IMR-90 (cell line): ENCODE measurements around the gene FBXW5. TPM values are rescaled to one million over a fixed set of nuclear protein-coding genes. Genes with fewer than 3 reads are reported as not detected.

Experiments
- ATAC-seq: fragments of 200-7000 bp; cut with Tn5 transposase; 2 replicates; pipeline ENCODE4 v1.9.1; 2020; ENCODE audit warnings: low read depth, mild to moderate bottlenecking, moderate library complexity
- BruUV-seq: library from RNA; stranded (reverse); fragments of 400-500 nt; replicated peaks from 2 replicates; lab custom pipeline; 2021; lab: Mats Ljungman, UMichigan
- CTCF ChIA-PET: fragments of 300-600 bp; formaldehyde crosslinking; extraction: SDS; loops from one replicate; lab custom pipeline; 2021; ENCODE audit warnings: antibody characterized with exemption; lab: Yijun Ruan, JAX
- POLR2A ChIA-PET: fragments of 300-600 bp; sonication (Branson Sonifier 250); formaldehyde crosslinking; loops from one replicate; lab custom pipeline; 2022; ENCODE audit warnings: antibody characterized with exemption; ENCODE audit not compliant: unreplicated experiment; lab: Charles Lee
- DNase-seq: peaks from one replicate; pipeline ENCODE4 v3.0.0; 2013
- H2AFZ ChIP-seq: replicated peaks from 2 replicates; pipeline ENCODE3; 2013; ENCODE audit warnings: low read length, mild to moderate bottlenecking; ENCODE audit not compliant: poor library complexity
- H2AK5ac ChIP-seq: 2 replicates; pipeline ENCODE4 v1.6.1; 2013; ENCODE audit warnings: low read depth, low read length, inconsistent platforms
- H2AK9ac ChIP-seq: replicated peaks from 2 replicates; pipeline ENCODE3; 2013; ENCODE audit warnings: mild to moderate bottlenecking, low read depth, low read length, moderate library complexity; ENCODE audit not compliant: poor library complexity
- H2BK120ac ChIP-seq: 2 replicates; pipeline ENCODE4 v1.6.1; 2013; ENCODE audit warnings: low read depth, low read length, inconsistent platforms
- H2BK15ac ChIP-seq: 3 replicates; pipeline ENCODE4 v1.6.1; 2013; ENCODE audit warnings: low read depth, low read length, inconsistent platforms
- H2BK20ac ChIP-seq: 2 replicates; pipeline ENCODE4 v1.6.1; 2013; ENCODE audit warnings: low read depth, mild to moderate bottlenecking, inconsistent platforms, low read length, moderate library complexity
- H2BK5ac ChIP-seq: 2 replicates; pipeline ENCODE4 v1.6.1; 2013; ENCODE audit warnings: mild to moderate bottlenecking, low read depth, low read length, inconsistent platforms; ENCODE audit not compliant: poor library complexity, severe bottlenecking
- H3K14ac ChIP-seq: replicated peaks from 2 replicates; pipeline ENCODE4 v1.6.1; 2013; ENCODE audit warnings: low read depth, low read length, inconsistent platforms
- H3K18ac ChIP-seq: 2 replicates; pipeline ENCODE4 v1.6.1; 2013; ENCODE audit warnings: low read depth, low read length, control low read depth
- H3K23ac ChIP-seq: 2 replicates; pipeline ENCODE4 v1.6.1; 2013; ENCODE audit warnings: low read depth, low read length, inconsistent platforms
- H3K27ac ChIP-seq: 2 replicates; pipeline ENCODE4 v1.5.1; 2013; ENCODE audit warnings: mild to moderate bottlenecking, control low read depth, low read length; ENCODE audit not compliant: insufficient read depth
- H3K27me3 ChIP-seq: 2 replicates; pipeline ENCODE4 v1.6.1; 2013; ENCODE audit warnings: low read length; ENCODE audit not compliant: control insufficient read depth, insufficient read depth
- H3K36me3 ChIP-seq: 2 replicates; pipeline ENCODE4 v1.6.1; 2013; ENCODE audit warnings: low read length, mixed read lengths; ENCODE audit not compliant: control insufficient read depth, insufficient read depth
- H3K4ac ChIP-seq: 2 replicates; pipeline ENCODE4 v1.6.1; 2013; ENCODE audit warnings: low read depth, low read length, inconsistent platforms
- H3K4me1 ChIP-seq: 2 replicates; pipeline ENCODE4 v1.6.1; 2013; ENCODE audit warnings: low read length, mixed read lengths; ENCODE audit not compliant: control insufficient read depth, insufficient read depth
- H3K4me2 ChIP-seq: 2 replicates; pipeline ENCODE4 v1.6.1; 2013; ENCODE audit warnings: low read depth, mild to moderate bottlenecking, control low read depth, low read length, moderate library complexity
- H3K4me3 ChIP-seq: 2 replicates; pipeline ENCODE4 v1.5.1; 2013; ENCODE audit warnings: low read depth, mild to moderate bottlenecking, control low read depth, low read length, moderate library complexity; ENCODE audit not compliant: insufficient read depth
- H3K56ac ChIP-seq: 2 replicates; pipeline ENCODE4 v1.6.1; 2013; ENCODE audit warnings: low read length, inconsistent platforms; ENCODE audit not compliant: insufficient read depth; ENCODE audit errors: extremely low read depth
- H3K79me1 ChIP-seq, 2 experiments: 2 replicates each; pipeline ENCODE4 v1.6.1; 2013; ENCODE audit warnings: low read length in 2 of 2, inconsistent platforms in 1 of 2, low read depth in 1 of 2
- H3K9ac ChIP-seq: 2 replicates; pipeline ENCODE4 v1.6.1; 2013; ENCODE audit warnings: low read depth, low read length, control low read depth
- H3K9me1 ChIP-seq: 2 replicates; pipeline ENCODE4 v1.6.1; 2013; ENCODE audit warnings: low read length, inconsistent platforms; ENCODE audit not compliant: insufficient read depth
- H3K9me3 ChIP-seq: 2 replicates; pipeline ENCODE4 v1.6.1; 2013; ENCODE audit warnings: low read length; ENCODE audit not compliant: control insufficient read depth, insufficient read depth
- H4K20me1 ChIP-seq: 2 replicates; pipeline ENCODE4 v1.6.1; 2013; ENCODE audit warnings: low read length, inconsistent platforms; ENCODE audit not compliant: insufficient read depth
- H4K5ac ChIP-seq: 2 replicates; pipeline ENCODE4 v1.6.1; 2013; ENCODE audit warnings: mild to moderate bottlenecking, low read depth, low read length, control low read depth
- H4K8ac ChIP-seq, 2 experiments: 2 replicates each; pipeline ENCODE4 v1.6.1; 2013; ENCODE audit warnings: low read depth in 2 of 2, low read length in 2 of 2, control low read depth in 1 of 2, inconsistent platforms in 1 of 2
- H4K91ac ChIP-seq: 2 replicates; pipeline ENCODE4 v1.6.1; 2013; ENCODE audit warnings: low read depth, low read length, inconsistent platforms; ENCODE audit not compliant: insufficient read depth
- BHLHE40 ChIP-seq: fragments of 150-350 bp; IDR thresholded peaks from 2 replicates; pipeline ENCODE4 v1.6.1; 2016; ENCODE audit warnings: mild to moderate bottlenecking, low read depth, low read length
- CEBPB ChIP-seq: IDR thresholded peaks from 2 replicates; pipeline ENCODE4 v1.6.1; 2012; ENCODE audit warnings: low read depth, low read length, improper control_type of control experiment
- CHD1 ChIP-seq: IDR thresholded peaks from 2 replicates; pipeline ENCODE4 v1.6.1; 2012; ENCODE audit warnings: low read depth, low read length, improper control_type of control experiment
- FOS ChIP-seq: fragments of 150-350 bp; IDR thresholded peaks from 2 replicates; pipeline ENCODE4 v1.6.1; 2016; ENCODE audit warnings: low read depth, low read length
- MAFK ChIP-seq: IDR thresholded peaks from 2 replicates; pipeline ENCODE4 v1.6.1; 2012; ENCODE audit warnings: low read depth, low read length, improper control_type of control experiment
- MAZ ChIP-seq: IDR thresholded peaks from 2 replicates; pipeline ENCODE4 v1.6.1; 2012; ENCODE audit warnings: low read depth, mild to moderate bottlenecking, low read length, improper control_type of control experiment, moderate library complexity, borderline replicate concordance
- MXI1 ChIP-seq: IDR thresholded peaks from 2 replicates; pipeline ENCODE4 v1.6.1; 2012; ENCODE audit warnings: low read depth, mild to moderate bottlenecking, low read length, moderate library complexity, borderline replicate concordance
- NFE2L2 ChIP-seq: fragments of 150-350 bp; IDR thresholded peaks from 2 replicates; pipeline ENCODE4 v1.6.1; 2016; ENCODE audit warnings: low read depth, mild to moderate bottlenecking, low read length
- POLR2A ChIP-seq: IDR thresholded peaks from 2 replicates; pipeline ENCODE4 v1.6.1; 2012; ENCODE audit warnings: mild to moderate bottlenecking, low read depth, low read length
- RAD21 ChIP-seq: IDR thresholded peaks from 2 replicates; pipeline ENCODE4 v1.6.1; 2012; ENCODE audit warnings: low read length, improper control_type of control experiment
- RCOR1 ChIP-seq: IDR thresholded peaks from 2 replicates; pipeline ENCODE4 v1.6.1; 2012; ENCODE audit warnings: mild to moderate bottlenecking, low read length, improper control_type of control experiment; ENCODE audit not compliant: insufficient replicate concordance
- RFX5 ChIP-seq: IDR thresholded peaks from 2 replicates; pipeline ENCODE4 v1.8.0; 2012; ENCODE audit warnings: low read depth, mild to moderate bottlenecking, low read length, moderate library complexity
- SMC3 ChIP-seq: fragments of 150-350 bp; IDR thresholded peaks from 2 replicates; pipeline ENCODE4 v1.6.1; 2016; ENCODE audit warnings: low read depth, mild to moderate bottlenecking, antibody characterized with exemption, low read length, moderate library complexity
- WGBS, 2 experiments: methylation state at CpG; one replicate each; pipeline versions ENCODE4 v1.1.5 to v1.1.7; 2013; ENCODE audit warnings: missing lambda C conversion rate in 2 of 2; ENCODE audit not compliant: insufficient read length in 1 of 2; ENCODE audit errors: extremely low coverage in 2 of 2; 5-methylcytosine and 5-hydroxymethylcytosine counted together
- dilution Hi-C: fragments of 300-500 bp; cut with HindIII; formaldehyde crosslinking; loops from one replicate; pipeline ENCODE4 v1.14.3; 2018; ENCODE audit warnings: low sequenced_read_pairs; ENCODE audit not compliant: unreplicated experiment
- in situ Hi-C: fragments of 300-500 bp; cut with MboI; formaldehyde crosslinking; loops from 3 replicates; pipeline ENCODE4 v1.14.3; 2019; ENCODE audit warnings: low sequenced_read_pairs, inconsistent platforms, mixed read lengths
- intact Hi-C: fragments of 100-400 bp; cut with micrococcal nuclease; formaldehyde crosslinking; loops from 2 replicates; pipeline ENCODE4 v1.10.0; 2022
- polyA plus RNA-seq, 3 experiments: library from polyadenylated mRNA; depleted of rRNA; stranded (reverse); fragments of >200 nt; gene quantifications; 2 replicates each; pipeline ENCODE4 v1.2.3, GENCODE V29; 2012; ENCODE audit warnings: low replicate concordance in 1 of 3
- total RNA-seq: library from RNA; depleted of rRNA; stranded (reverse); fragments of >200 nt; gene quantifications from 2 replicates; pipeline ENCODE4 v1.2.3, GENCODE V29; 2012
- TF ChIP-seq, protein P1 (sequence below): fragments of 150-350 bp; IDR thresholded peaks from 2 replicates; pipeline ENCODE4 v1.6.1; 2016; ENCODE audit warnings: low read depth, mild to moderate bottlenecking, low read length, moderate library complexity, borderline replicate concordance
- TF ChIP-seq, protein P2 (sequence below): fragments of 150-350 bp; IDR thresholded peaks from 2 replicates; pipeline ENCODE4 v1.6.1; 2017; ENCODE audit warnings: mild to moderate bottlenecking, antibody characterized with exemption, low read length, low read depth
- TF ChIP-seq, protein P3 (sequence below): conservative IDR thresholded peaks from 2 replicates; pipeline ENCODE4 v1.5.1; 2012; ENCODE audit warnings: mild to moderate bottlenecking, low read depth, low read length, improper control_type of control experiment

The FBXW5 gene
- total and polyA plus RNA-seq, 2 of the 4 experiments (the other 2 are of a cell fraction): 65.1 to 80.2 TPM

DNA sequence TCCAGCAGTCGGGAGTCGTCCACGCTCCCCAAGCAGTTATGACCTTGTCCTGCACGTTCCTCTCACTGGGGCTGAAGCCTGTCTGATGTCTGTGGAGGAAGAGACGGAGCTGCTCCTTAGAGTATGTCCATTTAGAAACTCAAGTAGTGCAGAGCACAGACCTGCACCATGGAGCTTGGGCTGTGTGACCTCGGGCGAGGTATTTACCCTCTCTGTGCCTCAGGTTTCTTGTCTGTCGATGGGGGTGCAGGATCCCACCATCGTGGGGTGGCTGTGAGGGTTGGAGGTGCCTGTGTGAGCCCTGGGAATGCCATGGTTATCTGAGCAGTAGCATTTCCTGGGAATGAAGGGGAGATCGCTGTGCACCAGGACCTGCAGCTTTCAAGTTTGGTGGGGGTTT lies 44.0 kb downstream of the FBXW5 start:
- ChIA-PET CTCF (no interaction called here), POLR2A (no interaction called here)
- Histone ChIP-seq H3K4me3 (no peak overlapping the region), H4K5ac (no peak overlapping the region), H3K36me3 (peaks cover 16% of the 10 kb centered on the region), H3K23ac (no peak overlapping the region), H4K91ac (no peak overlapping the region), H3K27me3 (no peaks in the 10 kb centered on the region), H3K27ac (no peak overlapping the region), H2BK120ac (no peak overlapping the region), H3K9ac (no peak overlapping the region), H2AFZ (no peak overlapping the region), H3K79me1 (peaks cover 12 to 62% of the 10 kb centered on the region in 2 experiments), H2AK9ac (no peak overlapping the region), H2AK5ac (no peak overlapping the region), H4K20me1 (no peaks in the 10 kb centered on the region; the same call in none of the 2 replicates), H2BK15ac (no peak overlapping the region), H2BK20ac (no peak overlapping the region), H3K4me1 (peaks cover 15% of the 10 kb centered on the region), H3K4ac (no peak overlapping the region), H4K8ac (no peak overlapping the region), H3K14ac (no peak overlapping the region), H3K9me1 (0 out of 2 replicates have a peak, but pooled peaks cover 10% of the 10 kb centered on the region), H3K4me2 (no peak overlapping the region), H3K18ac (no peak overlapping the region), H3K56ac (no peak overlapping the region), H3K9me3 (no peaks in the 10 kb centered on the region), H2BK5ac (peak overlapping the region; percentile 76)
- BruUV-seq: no TSS peak
- in situ Hi-C loops: no loop called here
- dilution Hi-C loops: no loop called here
- intact Hi-C loops: no loop called here
- no peak for ATAC-seq
- WGBS, 2 experiments: 100% methylated on average over 7 of the region's 10 CpGs; no CpG with 5 or more reads in 1 of the 2 experiments
- TF ChIP-seq MAZ (no peak), MAFK (no peak), CEBPB (no peak), RAD21 (no peak), CHD1 (no peak), FOS (no peak), SMC3 (no peak), BHLHE40 (no peak), RCOR1 (no peak), MXI1 (no peak), POLR2A (no peak), NFE2L2 (no peak), RFX5 (no peak)
- TF ChIP-seq, protein P1, sequence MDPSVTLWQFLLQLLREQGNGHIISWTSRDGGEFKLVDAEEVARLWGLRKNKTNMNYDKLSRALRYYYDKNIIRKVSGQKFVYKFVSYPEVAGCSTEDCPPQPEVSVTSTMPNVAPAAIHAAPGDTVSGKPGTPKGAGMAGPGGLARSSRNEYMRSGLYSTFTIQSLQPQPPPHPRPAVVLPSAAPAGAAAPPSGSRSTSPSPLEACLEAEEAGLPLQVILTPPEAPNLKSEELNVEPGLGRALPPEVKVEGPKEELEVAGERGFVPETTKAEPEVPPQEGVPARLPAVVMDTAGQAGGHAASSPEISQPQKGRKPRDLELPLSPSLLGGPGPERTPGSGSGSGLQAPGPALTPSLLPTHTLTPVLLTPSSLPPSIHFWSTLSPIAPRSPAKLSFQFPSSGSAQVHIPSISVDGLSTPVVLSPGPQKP: no peak
- TF ChIP-seq, protein P2, sequence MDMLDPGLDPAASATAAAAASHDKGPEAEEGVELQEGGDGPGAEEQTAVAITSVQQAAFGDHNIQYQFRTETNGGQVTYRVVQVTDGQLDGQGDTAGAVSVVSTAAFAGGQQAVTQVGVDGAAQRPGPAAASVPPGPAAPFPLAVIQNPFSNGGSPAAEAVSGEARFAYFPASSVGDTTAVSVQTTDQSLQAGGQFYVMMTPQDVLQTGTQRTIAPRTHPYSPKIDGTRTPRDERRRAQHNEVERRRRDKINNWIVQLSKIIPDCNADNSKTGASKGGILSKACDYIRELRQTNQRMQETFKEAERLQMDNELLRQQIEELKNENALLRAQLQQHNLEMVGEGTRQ: no peak
- TF ChIP-seq, protein P3, sequence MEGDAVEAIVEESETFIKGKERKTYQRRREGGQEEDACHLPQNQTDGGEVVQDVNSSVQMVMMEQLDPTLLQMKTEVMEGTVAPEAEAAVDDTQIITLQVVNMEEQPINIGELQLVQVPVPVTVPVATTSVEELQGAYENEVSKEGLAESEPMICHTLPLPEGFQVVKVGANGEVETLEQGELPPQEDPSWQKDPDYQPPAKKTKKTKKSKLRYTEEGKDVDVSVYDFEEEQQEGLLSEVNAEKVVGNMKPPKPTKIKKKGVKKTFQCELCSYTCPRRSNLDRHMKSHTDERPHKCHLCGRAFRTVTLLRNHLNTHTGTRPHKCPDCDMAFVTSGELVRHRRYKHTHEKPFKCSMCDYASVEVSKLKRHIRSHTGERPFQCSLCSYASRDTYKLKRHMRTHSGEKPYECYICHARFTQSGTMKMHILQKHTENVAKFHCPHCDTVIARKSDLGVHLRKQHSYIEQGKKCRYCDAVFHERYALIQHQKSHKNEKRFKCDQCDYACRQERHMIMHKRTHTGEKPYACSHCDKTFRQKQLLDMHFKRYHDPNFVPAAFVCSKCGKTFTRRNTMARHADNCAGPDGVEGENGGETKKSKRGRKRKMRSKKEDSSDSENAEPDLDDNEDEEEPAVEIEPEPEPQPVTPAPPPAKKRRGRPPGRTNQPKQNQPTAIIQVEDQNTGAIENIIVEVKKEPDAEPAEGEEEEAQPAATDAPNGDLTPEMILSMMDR: no peak
- no peak for DNase-seq
